ENCODE data around the gene GLRX.

The GLRX gene

DNA sequence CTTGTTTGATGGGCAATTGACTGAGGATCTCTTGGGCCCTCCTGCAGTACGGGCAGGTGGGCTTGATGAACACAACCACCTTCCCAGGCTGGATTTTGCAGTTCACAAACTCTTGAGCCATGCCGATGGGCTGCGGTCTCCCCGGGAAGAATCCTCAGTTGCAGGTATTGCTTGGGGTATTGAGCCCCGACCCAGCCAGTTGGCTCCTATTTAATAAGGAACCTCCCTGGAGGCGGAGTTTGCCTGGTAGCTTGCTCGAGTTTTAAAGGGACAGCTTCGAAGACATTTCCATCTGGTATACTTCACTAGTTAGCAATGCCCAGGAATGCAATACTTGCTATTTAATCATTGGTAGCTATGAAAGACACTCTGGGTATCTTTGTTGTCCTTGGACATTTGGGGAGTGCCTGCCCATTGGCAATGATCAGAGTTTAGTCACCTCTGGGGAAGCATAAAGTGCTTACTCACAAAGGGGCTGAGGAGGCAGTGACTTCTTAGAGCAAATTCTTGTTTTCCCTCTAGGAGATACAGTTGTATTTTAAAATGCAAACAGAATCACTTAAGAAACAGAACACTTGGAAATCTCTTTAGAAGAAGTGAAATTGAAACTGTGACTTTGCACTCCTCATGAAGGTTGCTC is at the start of gene GLRX:
TSS of gene GLRX (minus strand) at position 185 of the 640 bp plus-strand sequence. CDS start at position 121, 64 bp downstream.
- DNase-seq = peak; percentile 68

DNA sequence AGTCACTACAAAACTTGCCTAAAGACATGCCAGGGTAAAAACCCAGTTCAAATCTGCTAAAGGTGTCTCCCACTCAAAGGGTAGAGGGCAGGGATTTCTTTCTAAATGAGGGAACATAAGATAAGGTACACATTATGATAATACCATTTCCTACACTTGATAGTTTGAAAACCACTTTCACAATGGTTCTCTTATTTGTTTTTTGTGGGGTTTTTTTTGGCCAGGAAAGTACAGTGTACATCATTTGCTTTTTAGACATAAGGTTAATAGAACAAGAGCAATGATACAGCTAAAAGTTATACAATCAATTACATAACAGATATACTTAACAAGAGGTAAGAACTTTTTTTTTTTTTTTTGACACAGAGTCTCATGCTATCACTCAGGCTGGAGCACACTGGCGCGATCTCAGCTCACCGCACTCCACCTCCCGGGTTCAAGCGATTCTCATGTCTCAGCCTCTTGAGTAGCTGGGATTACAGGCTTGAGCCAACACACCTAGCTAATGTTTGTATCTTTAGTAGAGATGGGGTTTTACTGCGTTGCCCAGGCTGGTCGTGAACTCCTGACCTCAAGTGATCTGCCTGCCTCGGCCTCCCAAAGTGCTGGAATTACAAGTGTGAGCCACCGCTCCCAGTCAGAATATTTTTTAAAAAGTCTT is 48.8 kb upstream of the GLRX start:
- DNase-seq = no peak

- DNase-seq = no peak
Measured at GRCh38 chr5:95870105-95870672, 47.7 kb upstream of the GLRX start.

DNA sequence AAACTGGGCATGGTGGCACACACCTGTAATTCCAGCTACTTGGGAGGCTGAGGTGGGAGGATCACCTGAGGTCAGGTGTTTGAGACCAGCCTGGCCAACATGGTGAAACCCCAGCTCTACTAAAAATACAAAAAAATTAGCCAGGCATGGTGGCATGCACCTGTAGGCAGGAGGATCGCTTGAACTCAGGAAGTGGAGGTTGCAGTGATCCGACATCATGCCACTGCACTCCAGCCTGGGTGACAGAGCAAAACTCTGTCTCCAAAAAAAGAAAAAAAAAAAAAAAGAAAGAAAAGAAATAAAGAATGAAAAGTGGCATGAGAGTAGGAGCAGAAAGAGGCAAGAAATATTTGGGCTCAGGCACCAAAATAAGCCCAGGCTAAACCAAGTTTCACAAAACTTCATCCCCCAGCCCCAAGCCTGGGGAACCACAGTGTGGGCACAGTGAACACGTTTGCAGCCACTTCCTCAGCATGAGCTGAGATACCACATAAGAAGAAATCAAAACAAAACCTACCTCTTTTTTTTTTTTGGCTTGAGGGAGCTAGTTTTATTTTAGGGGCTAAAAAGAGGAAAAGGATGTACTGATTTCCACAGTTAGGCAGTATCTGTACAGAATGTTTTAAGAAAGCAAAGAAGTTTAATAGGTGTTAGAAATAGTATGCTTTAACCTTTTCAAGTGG is 46.8 kb upstream of the GLRX start:
- DNase-seq = peak; percentile 60

DNA sequence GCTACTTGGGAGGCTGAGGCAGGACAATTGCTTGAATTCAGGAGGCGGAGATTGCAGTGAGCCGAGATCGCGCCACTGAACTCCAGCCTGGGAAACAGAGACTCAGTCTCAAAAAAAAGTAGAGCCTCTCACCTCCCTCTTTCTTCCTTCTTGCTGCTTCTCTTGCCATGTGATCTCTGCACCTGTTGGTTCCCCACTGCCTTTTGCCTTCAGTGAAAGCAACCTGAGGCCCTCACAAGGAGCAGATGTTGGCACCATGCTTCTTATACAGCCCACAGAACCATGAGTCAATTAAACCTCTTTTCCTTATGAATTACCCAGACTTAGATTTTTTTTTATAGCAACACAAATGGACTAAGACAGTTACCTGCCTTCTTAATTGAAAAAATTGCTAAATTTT is 45.6 kb upstream of the GLRX start:
- DNase-seq = no peak

DNA sequence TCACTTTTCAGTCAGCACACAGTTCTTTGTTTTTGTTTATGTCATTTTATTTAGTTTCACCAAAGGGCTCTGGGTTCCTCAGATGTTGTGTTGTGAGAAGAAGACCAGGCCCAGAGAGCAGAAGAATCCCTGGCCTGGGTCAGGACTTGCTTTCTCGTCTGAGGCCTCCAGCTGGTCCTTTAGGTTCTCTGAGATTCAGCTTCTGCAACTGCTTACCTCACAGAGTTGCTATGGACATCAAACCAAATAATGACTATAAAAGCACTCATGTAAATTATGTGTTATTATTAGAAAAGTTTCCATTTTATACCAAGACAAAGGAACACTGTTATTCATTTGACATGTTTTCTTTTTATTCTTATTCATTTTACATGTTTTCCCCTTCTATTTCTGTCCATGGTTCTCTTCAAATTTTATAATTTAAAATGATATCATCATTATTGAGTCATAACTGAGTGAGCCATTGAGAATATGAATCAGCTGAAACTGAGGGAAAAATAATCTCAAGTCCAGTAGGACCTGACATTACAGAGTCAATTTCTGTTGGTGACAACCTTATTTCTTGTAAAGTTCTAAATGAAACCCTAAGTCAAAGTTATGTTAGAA is 44.0 kb upstream of the GLRX start:
- no peak for DNase-seq

DNA sequence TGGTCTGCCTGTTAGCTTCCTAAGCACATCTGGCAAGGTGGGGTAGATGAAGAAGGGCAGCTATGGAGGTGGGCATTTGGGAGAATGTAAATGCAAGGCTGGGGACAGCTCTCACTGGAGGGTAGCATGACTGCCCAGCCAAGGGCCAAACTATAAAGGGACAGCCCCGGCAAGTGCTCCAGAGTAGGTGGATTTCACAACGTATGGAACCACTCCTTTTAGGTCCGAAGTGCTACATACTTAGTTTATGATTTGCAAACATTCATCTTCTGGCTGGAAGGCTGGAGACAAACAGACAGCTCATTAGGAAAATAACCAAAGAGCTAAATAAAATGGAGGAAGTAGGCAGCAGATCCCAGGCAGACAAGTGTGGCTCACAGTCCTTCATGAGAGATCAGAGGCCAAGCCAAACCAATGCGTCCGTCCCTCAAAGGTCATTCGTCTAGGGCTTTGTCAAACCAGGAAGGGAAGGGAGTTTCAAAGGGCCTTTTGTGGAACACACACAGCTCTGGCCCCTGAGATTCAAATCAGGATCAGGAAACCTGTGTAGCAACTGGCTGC is 42.5 kb upstream of the GLRX start:
- DNase-seq = no peak

GRCh38 chr5:95864456-95864855 is 41.9 kb upstream of the GLRX start:
- DNase-seq = no peak

DNA sequence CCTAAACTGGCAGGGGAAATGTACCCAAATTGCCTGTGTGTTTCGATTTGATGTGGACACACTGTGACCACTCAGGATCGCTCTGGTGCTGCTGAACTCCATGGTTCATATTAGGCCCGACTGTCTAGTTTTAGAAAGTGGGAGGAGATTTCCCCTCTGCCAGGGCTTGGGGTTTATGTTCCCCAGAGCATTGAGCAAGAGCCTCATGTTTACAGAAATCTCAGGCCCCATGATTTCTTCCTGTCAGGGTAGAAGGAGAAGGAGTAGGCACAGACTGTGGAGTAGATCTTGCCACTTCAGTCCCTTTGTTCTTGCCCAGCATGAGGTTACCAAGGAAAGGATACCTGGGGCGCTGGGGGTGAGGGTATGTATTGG is 40.8 kb upstream of the GLRX start:
- DNase-seq = no peak

GRCh38 chr5:95862671-95863382 is 40.3 kb upstream of the GLRX start:
- no peak for DNase-seq

- no peak for DNase-seq
Measured at GRCh38 chr5:95861864-95862561, 39.5 kb upstream of the GLRX start.

DNA sequence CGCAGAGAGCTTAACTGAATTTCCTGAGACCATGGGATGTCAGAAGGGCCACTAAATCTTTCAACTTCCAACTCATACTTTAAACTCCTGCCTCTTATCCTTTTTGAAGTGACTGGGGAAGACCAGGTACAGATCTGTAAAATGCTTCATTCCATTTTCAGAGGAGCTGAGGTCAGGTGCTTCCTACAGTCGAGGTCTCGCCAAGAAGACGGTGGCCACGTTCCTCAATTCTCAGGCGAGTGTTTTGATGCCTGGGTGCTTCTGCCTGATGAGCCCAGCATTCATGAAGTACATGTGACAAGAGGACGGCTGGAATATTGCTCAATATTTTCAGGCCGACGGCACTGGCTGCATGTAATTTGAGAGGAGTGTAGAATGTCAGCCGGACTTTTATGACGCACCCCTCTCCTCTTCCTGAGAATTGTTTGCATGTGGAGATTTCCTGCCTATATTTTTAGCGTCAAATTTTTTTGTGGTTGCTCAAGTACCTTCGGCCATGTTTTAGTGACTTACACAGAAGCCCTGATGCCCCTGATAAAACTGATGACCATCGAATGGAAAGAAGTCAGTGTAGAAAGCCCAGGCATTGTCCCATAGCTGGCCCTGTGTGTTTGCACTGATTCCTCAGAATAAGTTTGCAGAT is 38.8 kb upstream of the GLRX start:
- DNase-seq = no peak

GRCh38 chr5:95859661-95860060 is 37.1 kb upstream of the GLRX start:
- no peak for DNase-seq

DNA sequence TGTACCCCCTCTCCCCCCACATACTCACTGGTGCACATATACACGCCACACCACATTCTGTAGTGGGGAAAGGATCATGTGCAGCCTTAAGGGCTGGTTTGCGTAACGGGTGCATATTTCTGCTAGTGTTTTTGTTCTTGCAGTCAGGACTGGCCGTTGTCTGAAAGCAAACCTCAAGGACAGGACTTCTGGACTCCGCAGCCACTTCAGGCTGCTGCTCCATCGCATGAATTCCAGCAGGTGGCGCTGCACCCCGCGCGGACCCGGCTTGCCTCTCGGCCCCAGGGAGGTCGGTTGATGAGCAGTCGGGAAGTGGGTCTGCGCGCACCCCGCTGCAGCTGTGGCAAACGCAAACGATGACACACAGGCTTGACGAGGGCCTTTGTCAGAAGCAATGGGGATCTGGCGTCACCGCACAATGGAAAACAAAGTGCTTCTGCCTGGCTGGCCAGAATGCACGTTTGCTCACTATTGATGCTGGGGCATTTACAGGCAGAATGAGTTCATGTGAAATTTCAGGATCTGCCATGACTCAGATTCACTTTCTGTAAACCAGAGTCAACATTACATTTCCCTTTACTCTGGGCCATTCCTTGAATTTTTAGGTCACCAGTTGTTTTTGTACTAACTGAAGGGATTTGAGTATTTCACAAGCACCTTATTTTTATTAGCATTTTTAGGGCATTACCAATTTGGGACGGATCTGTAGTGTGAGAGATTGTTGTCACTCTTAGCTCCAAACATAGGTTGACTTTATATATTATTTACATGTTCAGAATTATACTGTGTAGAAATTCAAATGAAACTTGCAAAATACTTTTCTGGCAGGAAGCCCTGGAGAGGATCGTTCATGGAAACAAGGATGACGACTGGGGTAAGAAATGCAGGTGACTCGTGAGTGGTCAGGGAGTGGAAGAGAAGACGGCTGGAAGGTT is 36.4 kb upstream of the GLRX start:
- DNase-seq = peak; percentile 85

- no peak for DNase-seq
Measured at GRCh38 chr5:95858023-95858461, 35.5 kb upstream of the GLRX start.

DNA sequence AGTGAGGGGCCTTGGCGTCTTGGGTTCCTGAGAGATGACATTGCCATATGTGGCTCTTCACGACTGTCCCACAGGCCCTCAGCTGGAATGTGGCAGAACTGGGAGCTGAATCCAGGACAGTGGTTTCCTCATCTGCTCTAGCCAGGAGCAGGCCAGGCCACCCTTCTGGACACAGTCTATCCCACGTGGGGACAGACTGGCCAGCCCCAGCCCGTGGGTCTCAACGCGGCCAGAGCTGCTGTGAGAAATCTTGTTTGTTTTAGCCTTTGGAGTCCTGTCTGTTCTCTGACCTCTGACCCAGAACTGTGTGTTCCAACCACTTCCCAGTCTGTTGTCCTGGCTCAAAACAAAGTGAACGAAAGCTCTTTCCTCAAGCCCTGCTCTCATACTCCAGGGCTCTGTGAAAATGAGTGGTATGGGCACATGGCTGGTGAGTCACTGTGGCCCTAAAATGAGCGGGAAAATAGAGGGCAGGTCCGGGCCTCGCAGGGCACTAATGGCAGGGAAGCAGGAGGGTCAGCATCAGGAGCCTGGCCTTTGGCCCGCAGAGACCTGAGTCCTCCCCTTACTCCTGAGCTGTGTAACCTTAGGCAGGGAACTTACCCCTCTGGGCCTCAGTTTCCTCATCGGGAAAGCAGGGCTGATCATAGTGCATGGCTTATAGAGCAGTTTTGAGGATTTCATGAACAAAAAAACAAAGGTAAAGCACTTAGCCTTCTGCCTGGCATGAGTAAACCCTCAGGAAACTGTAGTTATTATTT is 34.8 kb upstream of the GLRX start:
- DNase-seq = no peak

DNA sequence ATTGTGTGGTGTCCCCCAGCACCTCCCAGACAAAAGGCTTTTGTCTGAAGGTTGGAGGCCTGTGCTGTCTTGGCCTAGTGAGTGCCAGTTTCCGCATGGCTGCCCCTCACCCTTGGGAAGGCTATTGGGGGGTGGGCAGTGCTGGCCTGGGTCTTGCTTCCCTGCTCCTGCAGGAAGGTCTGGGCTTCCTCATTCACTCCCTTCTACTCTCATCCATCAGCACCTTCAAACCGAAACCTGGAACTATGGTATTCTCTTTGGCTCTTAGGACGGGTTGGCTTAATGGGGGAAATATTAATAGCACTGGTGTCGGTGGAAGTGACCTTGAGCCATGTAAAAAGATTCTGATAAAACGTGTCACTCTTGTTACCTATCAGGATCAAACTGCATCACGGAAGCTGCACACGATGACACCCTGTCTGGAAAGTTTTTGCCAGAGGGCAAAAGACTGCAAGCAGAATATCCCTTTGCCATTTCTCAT is 34.0 kb upstream of the GLRX start:
- no peak for DNase-seq

DNA sequence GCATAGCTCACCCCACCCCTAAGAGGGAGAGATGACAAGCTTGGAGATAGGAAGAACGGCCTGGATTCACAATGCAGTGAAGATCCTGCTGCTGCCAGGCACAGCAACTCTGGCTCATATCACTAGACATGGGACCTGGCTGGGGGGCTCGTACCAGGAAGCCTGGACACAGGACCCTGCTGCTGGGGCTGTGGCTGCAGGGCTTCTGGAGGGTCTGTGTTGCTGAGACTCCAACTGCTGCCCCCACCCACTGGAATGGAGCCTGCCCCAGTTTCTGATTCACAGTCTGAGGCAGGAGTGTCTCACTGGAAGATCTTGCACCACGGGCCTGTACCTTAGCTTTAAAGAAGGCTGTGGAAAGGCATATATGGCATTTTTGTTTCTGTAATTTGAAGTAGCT is 31.0 kb upstream of the GLRX start:
- no peak for DNase-seq

- DNase-seq = no peak
Measured at GRCh38 chr5:95852567-95852966, 30.0 kb upstream of the GLRX start.
